Measurements from ENCODE around the gene CHAC1.

- TF ChIP-seq CTCF (IDR thresholded peaks at IDR 0.05 in 8 of 11, conservative IDR thresholded peaks at IDR 0.05 in 3 of 11) (no peak), POLR2A (IDR thresholded peaks at IDR 0.05) (no peak), POLR2AphosphoS5 (IDR thresholded peaks at IDR 0.05) (no peak)
These were observed 48.6 kb upstream of the CHAC1 start for GRCh38 chr15:40904552-40905201.
